KMS-11 (cell line): ENCODE results near the gene ATP6V0E2.
A peak's percentile ranks its signal among the peaks of the same experiment; 100 is the strongest.

Source experiments
- H2AFZ ChIP-seq: fragments of 200-600 bp; sonication (generic); 2 replicates; pipeline ENCODE4 v1.6.1; 2016; ENCODE audit warnings: antibody characterized with exemption, mixed run types, low read depth
- H3K27ac ChIP-seq: fragments of 200-600 bp; sonication (generic); 2 replicates; pipeline ENCODE4 v1.6.1; 2016; ENCODE audit warnings: mild to moderate bottlenecking, mixed run types
- H3K27me3 ChIP-seq: fragments of 200-600 bp; sonication (generic); 2 replicates; pipeline ENCODE4 v1.6.1; 2017; ENCODE audit warnings: mild to moderate bottlenecking, low read depth, mixed run types, moderate library complexity; ENCODE audit not compliant: insufficient read depth
- H3K36me3 ChIP-seq: fragments of 200-600 bp; sonication (generic); 2 replicates; pipeline ENCODE4 v1.6.1; 2017; ENCODE audit warnings: mild to moderate bottlenecking, mixed run types; ENCODE audit not compliant: insufficient read depth
- H3K4me1 ChIP-seq: fragments of 200-600 bp; sonication (generic); 2 replicates; pipeline ENCODE4 v1.6.1; 2016; ENCODE audit warnings: mild to moderate bottlenecking, low read depth, mixed run types; ENCODE audit not compliant: poor library complexity, severe bottlenecking
- H3K4me2 ChIP-seq: fragments of 200-600 bp; sonication (generic); 2 replicates; pipeline ENCODE4 v1.7.0; 2016; ENCODE audit warnings: mild to moderate bottlenecking, mixed run types
- H3K4me3 ChIP-seq: fragments of 200-600 bp; sonication (generic); IDR thresholded peaks from 2 replicates; pipeline ENCODE4 v1.6.1; 2017; ENCODE audit warnings: low read depth, low read length, mixed read lengths; ENCODE audit not compliant: insufficient read depth
- H3K79me2 ChIP-seq: fragments of 200-600 bp; sonication (generic); 2 replicates; pipeline ENCODE4 v1.6.1; 2016; ENCODE audit warnings: low read depth, mixed run types; ENCODE audit not compliant: insufficient read depth
- H3K9ac ChIP-seq: fragments of 200-600 bp; sonication (generic); 2 replicates; pipeline ENCODE4 v1.6.1; 2016; ENCODE audit warnings: mild to moderate bottlenecking, mixed run types
- H4K20me1 ChIP-seq: fragments of 200-600 bp; sonication (generic); 2 replicates; pipeline ENCODE4 v1.6.1; 2016; ENCODE audit warnings: mild to moderate bottlenecking, mixed run types; ENCODE audit not compliant: insufficient read depth
- TF ChIP-seq, protein P1 (sequence below): fragments of 200-600 bp; sonication (generic); conservative IDR thresholded peaks from 2 replicates; pipeline ENCODE4 v1.6.1; 2017; ENCODE audit warnings: low read depth, mild to moderate bottlenecking, antibody characterized with exemption, low read length, moderate library complexity, mixed read lengths

The ATP6V0E2 gene

GRCh38 chr7:149883048-149883438 lies 9.3 kb downstream of the ATP6V0E2 start:
- no peaks in the 10 kb centered on the region for H3K4me1 ChIP-seq
- H3K27me3 ChIP-seq = no peaks in the 10 kb centered on the region
- no peak overlapping the region for H3K4me3 ChIP-seq
- TF ChIP-seq, protein P1, sequence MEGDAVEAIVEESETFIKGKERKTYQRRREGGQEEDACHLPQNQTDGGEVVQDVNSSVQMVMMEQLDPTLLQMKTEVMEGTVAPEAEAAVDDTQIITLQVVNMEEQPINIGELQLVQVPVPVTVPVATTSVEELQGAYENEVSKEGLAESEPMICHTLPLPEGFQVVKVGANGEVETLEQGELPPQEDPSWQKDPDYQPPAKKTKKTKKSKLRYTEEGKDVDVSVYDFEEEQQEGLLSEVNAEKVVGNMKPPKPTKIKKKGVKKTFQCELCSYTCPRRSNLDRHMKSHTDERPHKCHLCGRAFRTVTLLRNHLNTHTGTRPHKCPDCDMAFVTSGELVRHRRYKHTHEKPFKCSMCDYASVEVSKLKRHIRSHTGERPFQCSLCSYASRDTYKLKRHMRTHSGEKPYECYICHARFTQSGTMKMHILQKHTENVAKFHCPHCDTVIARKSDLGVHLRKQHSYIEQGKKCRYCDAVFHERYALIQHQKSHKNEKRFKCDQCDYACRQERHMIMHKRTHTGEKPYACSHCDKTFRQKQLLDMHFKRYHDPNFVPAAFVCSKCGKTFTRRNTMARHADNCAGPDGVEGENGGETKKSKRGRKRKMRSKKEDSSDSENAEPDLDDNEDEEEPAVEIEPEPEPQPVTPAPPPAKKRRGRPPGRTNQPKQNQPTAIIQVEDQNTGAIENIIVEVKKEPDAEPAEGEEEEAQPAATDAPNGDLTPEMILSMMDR = no peak
- H3K27ac ChIP-seq = no peak overlapping the region
- H3K79me2 ChIP-seq = no peaks in the 10 kb centered on the region
- no peak overlapping the region for H2AFZ ChIP-seq
- H3K36me3 ChIP-seq = no peaks in the 10 kb centered on the region
- H3K4me2 ChIP-seq = no peak overlapping the region
- H3K9ac ChIP-seq = no peak overlapping the region
- H4K20me1 ChIP-seq = no peaks in the 10 kb centered on the region

DNA sequence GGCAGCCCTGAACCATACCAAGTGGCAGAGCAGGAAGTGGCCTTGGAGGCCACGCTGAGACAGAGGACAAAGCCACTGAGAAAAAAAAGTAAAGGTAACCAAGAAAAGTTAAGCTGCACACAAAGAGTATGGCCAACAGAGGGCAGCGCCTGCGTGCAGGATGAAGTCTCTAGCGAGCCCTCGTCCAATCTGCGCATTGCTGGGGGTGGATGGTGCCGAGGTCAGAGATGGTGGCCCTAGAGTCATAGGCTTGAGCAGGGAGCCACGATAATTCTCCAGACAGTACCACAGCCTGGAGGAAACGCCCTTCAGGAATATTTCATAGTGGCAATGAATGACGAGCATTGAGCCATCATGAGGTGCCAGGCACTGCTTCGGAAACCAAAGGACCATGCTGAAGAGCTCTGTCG lies 9.7 kb downstream of the ATP6V0E2 start:
- Histone ChIP-seq H3K27ac (no peak overlapping the region), H3K9ac (no peak overlapping the region)

DNA sequence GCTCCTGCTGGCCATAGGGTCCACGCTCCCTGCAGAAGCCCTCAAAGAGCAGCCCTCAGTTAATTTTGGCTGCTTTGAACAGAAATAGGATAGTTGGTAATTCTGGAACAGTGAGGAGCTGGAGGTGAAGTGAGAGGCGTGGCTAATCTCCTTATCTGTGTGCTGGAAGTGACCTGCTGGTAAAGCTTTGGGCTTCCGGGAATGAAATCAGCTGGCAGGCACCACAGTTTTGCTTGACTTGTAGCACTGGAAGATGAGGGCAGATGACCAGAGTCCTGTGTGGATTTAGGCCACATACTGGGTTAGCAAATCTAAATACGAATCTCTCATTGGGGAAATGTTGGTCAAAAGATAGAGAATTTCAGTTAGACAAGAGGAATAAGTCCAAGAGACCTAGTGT lies 10.2 kb downstream of the ATP6V0E2 start:
- H3K27me3 ChIP-seq = no peaks in the 10 kb centered on the region
- no peaks in the 10 kb centered on the region for H3K36me3 ChIP-seq
- TF ChIP-seq, protein P1 = no peak
- no peaks in the 10 kb centered on the region for H3K4me1 ChIP-seq
- no peaks in the 10 kb centered on the region for H3K79me2 ChIP-seq
- H4K20me1 ChIP-seq = no peaks in the 10 kb centered on the region
- H3K9ac ChIP-seq = no peak overlapping the region
- H3K4me3 ChIP-seq = no peak overlapping the region
- no peak overlapping the region for H3K27ac ChIP-seq
- no peak overlapping the region for H3K4me2 ChIP-seq
- H2AFZ ChIP-seq = no peak overlapping the region

More for the DNA sequence above, 9.7 kb downstream of the ATP6V0E2 start:
- TF ChIP-seq, protein P1 = peak; percentile 84
- Histone ChIP-seq H3K36me3 (no peaks in the 10 kb centered on the region), H3K79me2 (no peaks in the 10 kb centered on the region), H3K4me1 (no peaks in the 10 kb centered on the region), H3K4me3 (no peak overlapping the region), H3K4me2 (no peak overlapping the region), H3K27me3 (no peaks in the 10 kb centered on the region), H4K20me1 (no peaks in the 10 kb centered on the region), H2AFZ (no peak overlapping the region)

DNA sequence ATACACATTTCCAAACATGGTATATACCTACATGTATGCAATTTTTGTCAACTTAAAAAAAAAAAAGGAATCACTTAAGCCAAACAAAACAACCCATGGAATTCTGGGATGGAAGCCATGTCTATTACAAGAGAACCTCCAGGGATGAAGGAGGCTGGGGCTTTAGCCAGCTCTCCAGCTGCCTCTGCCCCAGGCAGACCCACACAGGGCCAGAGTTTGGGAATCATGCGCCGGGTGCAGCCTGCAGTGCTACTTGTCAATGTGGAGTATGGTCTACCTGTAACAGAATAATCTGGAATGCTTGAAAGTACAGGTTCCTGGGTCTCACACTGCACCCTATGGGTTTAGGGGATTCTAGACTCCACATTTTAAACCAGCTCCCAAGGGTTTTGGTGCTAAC lies 10.8 kb downstream of the ATP6V0E2 start:
- Histone ChIP-seq H2AFZ (no peak overlapping the region), H3K9ac (no peak overlapping the region), H3K4me2 (no peak overlapping the region), H3K79me2 (no peaks in the 10 kb centered on the region), H3K4me3 (no peak overlapping the region), H3K36me3 (no peaks in the 10 kb centered on the region), H3K27me3 (no peaks in the 10 kb centered on the region), H4K20me1 (no peaks in the 10 kb centered on the region), H3K4me1 (no peaks in the 10 kb centered on the region), H3K27ac (no peak overlapping the region)
- TF ChIP-seq, protein P1 = no peak
